SU-DHL-6 (cell line): ENCODE measurements around the gene GPATCH8.

ENCODE experiments used
- EZH2phosphoT487 ChIP-seq: fragments of 200-600 bp; sonication (generic), shearing (Covaris generic); conservative IDR thresholded peaks from 2 replicates; pipeline ENCODE4 v1.6.1; 2018; ENCODE audit warnings: mild to moderate bottlenecking, antibody characterized with exemption, low read length, moderate library complexity, mixed read lengths
- TF ChIP-seq, protein P1 (sequence below): fragments of 200-600 bp; sonication (generic); IDR thresholded peaks from one replicate; pipeline ENCODE4 v1.5.1; 2017; ENCODE audit warnings: antibody characterized with exemption, mild to moderate bottlenecking, low read length, moderate library complexity; ENCODE audit not compliant: insufficient read depth, poor library complexity, severe bottlenecking

DNA sequence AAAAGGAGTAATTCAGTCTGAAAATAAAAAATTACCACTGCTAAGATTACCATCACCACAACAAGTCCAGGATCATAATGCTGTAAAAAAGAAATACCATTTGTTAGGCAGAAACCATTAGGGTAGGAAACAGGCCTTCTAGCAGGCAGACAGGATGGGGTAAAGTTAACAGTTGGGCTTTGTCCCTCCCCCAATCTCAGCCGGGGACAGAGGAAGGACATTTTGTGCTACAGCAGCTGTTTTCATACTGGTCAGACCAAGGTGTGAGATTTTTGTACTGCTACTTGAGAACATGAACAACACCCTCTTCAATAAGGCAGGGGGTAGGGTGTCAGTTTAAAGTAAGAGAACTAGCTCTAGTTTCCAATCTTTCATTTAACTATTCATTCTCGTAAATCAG lies 64.6 kb downstream of the GPATCH8 start:
- TF ChIP-seq, protein P1, sequence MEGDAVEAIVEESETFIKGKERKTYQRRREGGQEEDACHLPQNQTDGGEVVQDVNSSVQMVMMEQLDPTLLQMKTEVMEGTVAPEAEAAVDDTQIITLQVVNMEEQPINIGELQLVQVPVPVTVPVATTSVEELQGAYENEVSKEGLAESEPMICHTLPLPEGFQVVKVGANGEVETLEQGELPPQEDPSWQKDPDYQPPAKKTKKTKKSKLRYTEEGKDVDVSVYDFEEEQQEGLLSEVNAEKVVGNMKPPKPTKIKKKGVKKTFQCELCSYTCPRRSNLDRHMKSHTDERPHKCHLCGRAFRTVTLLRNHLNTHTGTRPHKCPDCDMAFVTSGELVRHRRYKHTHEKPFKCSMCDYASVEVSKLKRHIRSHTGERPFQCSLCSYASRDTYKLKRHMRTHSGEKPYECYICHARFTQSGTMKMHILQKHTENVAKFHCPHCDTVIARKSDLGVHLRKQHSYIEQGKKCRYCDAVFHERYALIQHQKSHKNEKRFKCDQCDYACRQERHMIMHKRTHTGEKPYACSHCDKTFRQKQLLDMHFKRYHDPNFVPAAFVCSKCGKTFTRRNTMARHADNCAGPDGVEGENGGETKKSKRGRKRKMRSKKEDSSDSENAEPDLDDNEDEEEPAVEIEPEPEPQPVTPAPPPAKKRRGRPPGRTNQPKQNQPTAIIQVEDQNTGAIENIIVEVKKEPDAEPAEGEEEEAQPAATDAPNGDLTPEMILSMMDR: no peak
- TF ChIP-seq EZH2phosphoT487: no peak
